ENCODE measurements around the gene SLC41A1.

SLC41A1 gene

GRCh38 chr1:205750138-205751035 is 62.6 kb downstream of the SLC41A1 start, which contains the start of gene NUCKS1:
NUCKS1 (minus strand) TSS chr1:205750182; CDS start chr1:205749973, 209 bp downstream.
- FAIRE-seq, result peak; percentile 98

DNA sequence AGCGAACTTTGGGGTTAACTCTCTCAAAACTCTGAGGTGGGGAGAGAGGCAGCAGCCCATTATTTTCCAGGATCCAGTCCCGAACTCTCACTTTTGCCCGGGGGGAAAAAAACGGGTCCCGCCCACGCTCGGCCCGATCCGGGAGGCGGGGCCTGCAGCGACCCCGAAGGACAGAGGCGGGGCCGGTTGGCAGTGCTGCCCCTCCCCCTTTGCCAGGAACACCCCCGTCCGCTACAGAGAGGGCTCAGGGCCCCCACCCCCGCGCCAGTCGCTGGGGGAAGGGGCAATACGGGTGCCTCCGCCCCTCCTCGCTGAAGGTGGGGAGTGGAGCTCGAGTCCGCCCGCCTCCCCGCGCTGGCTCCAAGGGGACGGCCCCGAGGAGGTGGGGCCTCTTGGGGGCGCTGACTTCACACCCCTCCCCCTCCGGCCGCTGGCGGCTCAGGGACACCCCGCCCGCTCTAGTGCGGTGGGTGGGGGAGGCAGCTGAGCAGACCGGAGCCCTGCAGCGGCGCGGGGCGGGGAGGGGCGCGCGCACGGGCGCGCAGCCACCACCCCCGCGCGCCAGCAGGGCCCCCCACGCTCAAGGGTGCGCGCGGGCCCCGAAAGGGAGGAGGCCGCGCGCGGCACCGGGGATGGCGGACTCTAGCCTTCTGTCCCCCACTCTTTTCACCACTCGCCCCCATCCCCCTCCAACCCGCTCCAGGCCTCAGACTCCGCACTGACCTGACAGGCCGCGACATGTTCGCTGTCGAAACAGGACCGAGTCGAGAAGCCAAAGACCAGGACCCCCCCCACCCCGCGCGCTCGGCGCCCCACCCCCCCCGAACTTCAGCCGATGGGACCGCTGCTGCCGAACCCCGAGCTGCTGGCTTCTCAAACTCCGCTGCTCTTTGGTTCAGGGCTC is 63.5 kb downstream of the SLC41A1 start:
- FAIRE-seq, result no peak

GRCh38 chr1:205748403-205749233 is 64.4 kb downstream of the SLC41A1 start:
- FAIRE-seq, result no peak

- FAIRE-seq, result no peak
These were observed 66.1 kb downstream of the SLC41A1 start for GRCh38 chr1:205746757-205747412.

DNA sequence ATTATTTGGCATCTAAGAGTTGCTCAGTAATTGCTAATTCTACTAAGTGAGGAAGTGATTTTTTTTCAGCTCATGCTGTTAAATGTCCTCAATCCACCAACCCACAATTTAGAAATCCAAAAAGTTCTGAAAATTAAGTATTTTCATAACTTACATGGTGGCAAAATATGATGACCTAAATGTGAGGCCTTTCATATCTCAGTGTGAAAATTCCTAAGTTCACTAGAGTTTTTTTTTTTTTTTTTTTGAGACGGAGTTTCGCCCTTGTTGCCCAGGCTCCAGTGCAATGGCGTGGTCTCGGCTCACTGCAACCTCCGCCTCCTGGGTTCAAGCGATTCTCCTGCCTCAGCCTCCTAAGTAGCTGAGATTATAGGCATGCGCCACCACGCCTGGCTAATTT is 68.6 kb downstream of the SLC41A1 start:
- no peak for FAIRE-seq

DNA sequence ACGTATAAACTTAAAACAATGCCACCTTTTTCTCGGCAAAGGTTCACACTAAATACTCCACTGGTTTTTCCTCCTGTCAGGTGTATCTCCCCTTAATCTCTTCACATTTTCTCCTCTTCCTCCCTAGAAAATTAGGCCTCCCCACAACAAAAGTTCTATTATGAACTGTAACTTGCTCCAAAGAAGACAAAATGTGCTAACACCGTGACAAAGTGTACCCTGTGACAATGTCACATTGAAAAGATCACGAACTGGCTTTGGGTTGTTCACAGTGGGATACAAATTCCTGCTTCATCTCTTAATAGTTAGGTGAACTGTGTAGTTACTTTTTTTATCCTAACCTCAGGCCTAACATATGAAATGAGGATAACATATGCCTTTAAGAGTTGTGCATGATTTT is 69.0 kb downstream of the SLC41A1 start:
- no peak for FAIRE-seq

GRCh38 chr1:205741681-205742080 is 71.3 kb downstream of the SLC41A1 start:
- no peak for FAIRE-seq

DNA sequence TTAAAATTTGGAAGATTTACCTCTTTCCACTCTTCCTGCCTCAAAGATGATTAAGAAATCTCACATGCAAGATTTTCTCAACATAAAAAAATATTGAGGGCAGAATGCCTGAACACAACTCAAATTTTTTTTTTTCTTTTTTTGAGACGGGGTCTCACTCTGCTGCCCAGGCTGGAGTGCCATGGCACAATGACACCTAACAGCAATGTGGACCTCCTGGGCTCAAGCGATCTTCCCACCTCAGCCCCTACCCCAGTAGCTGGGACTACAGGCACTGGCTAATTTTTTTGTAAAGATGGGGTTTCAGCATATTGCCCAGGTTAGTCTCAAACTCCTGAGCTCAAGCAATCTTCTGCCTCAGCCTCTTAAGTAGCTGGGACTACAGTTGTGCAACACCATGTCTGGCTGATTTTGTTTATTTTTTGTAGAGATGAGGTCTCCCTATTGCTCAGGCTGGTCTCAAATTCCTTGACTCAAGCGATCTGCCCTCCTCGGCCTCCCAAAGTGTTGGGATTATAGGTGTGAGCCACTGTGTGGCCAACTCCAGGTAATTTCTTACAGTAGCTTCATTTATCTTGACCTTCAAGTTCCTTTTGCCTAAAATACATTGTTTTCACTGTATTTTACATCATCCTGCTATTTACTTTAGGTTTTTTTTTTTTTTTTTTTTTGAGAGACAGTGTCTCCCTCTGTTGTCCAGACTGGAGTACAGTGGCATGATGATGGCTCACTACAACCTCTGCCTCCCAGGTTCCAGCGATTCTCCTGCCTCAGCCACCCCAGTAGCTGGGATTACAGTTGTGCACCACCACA is 73.4 kb downstream of the SLC41A1 start:
- no peak for FAIRE-seq
